Natural killer cell (primary cell): ENCODE measurements around the gene MAD1L1. TPM values are rescaled to one million over a fixed set of nuclear protein-coding genes. Genes with fewer than 3 reads are reported as not detected.

Experiments used
- ATAC-seq, 3 donors: fragments of 150-1000 bp in 2 of 3; fragments of 200-7000 bp in 1 of 3; cut with Tn5 transposase; 1 replicate in 1 of 3; 2 replicates in 2 of 3; pipeline ENCODE4 v1.10.0; 2021; ENCODE audit warnings: mild to moderate bottlenecking in 2 of 3, moderate library complexity in 2 of 3
- DNase-seq, 2 donors: peaks; one replicate each; pipeline versions ENCODE4 v3.0.0 to v3.0.0-alpha.2; 2013 to 2021; ENCODE audit warnings: mixed read lengths in 1 of 2
- H3K27ac ChIP-seq: one replicate; pipeline ENCODE4 v1.5.1; 2013; ENCODE audit warnings: mild to moderate bottlenecking, low read length
- H3K27me3 ChIP-seq: one replicate; pipeline ENCODE4 v1.6.1; 2013; ENCODE audit warnings: low read length; ENCODE audit not compliant: control insufficient read depth, insufficient read depth
- H3K36me3 ChIP-seq: one replicate; pipeline ENCODE4 v1.6.1; 2013; ENCODE audit warnings: low read length; ENCODE audit not compliant: control insufficient read depth, insufficient read depth
- H3K4me1 ChIP-seq: one replicate; pipeline ENCODE4 v1.6.1; 2013; ENCODE audit warnings: low read length; ENCODE audit not compliant: control insufficient read depth, insufficient read depth
- H3K4me3 ChIP-seq: one replicate; pipeline ENCODE4 v1.5.1; 2013; ENCODE audit warnings: low read length
- H3K9me3 ChIP-seq: one replicate; pipeline ENCODE4 v1.6.1; 2013; ENCODE audit warnings: low read length; ENCODE audit not compliant: control insufficient read depth, insufficient read depth
- H3K27ac Mint-ChIP-seq, 2 donors: one replicate each; pipeline ENCODE4 v1.8.0; 2022; ENCODE audit warnings: mild to moderate bottlenecking in 2 of 2, mixed read lengths in 2 of 2, moderate library complexity in 1 of 2
- H3K27me3 Mint-ChIP-seq, 2 donors: one replicate each; pipeline ENCODE4 v1.8.0; 2022; ENCODE audit warnings: low read depth in 2 of 2, mixed read lengths in 2 of 2
- H3K36me3 Mint-ChIP-seq: one replicate; pipeline ENCODE4 v1.8.0; 2022; ENCODE audit warnings: mixed read lengths
- H3K4me1 Mint-ChIP-seq, 2 donors: one replicate each; pipeline ENCODE4 v1.8.0; 2022; ENCODE audit warnings: mixed read lengths in 2 of 2
- H3K4me3 Mint-ChIP-seq: one replicate; pipeline ENCODE4 v1.8.0; 2022; ENCODE audit warnings: mild to moderate bottlenecking, moderate library complexity, mixed read lengths
- H3K9me3 Mint-ChIP-seq, 2 donors: one replicate each; pipeline ENCODE4 v1.8.0; 2022; ENCODE audit warnings: mixed read lengths in 2 of 2
- CTCF ChIP-seq: fragments of 200-600 bp; IDR thresholded peaks from one replicate; pipeline ENCODE4 v1.8.0; 2022; ENCODE audit warnings: antibody characterized with exemption
- WGBS: methylation state at CpG from one replicate; pipeline ENCODE4 v1.1.7; 2013; ENCODE audit warnings: missing lambda C conversion rate; ENCODE audit not compliant: insufficient coverage; 5-methylcytosine and 5-hydroxymethylcytosine counted together
- intact Hi-C: fragments of 100-400 bp; cut with micrococcal nuclease; formaldehyde crosslinking; loops from one replicate; pipeline ENCODE4 v1.14.2; 2022
- total RNA-seq, 4 donors: library from RNA; stranded (reverse); fragments of 120-200 nt in 1 of 4; gene quantifications; one replicate each; pipeline versions ENCODE4 v1.2.3 to v1.2.4, GENCODE V29; 2013 to 2022

The MAD1L1 gene
- total RNA-seq, 3 donors from 2014 or later (not counting 1 experiment from before 2014, with no cell fraction given) = 53.6 to 81.2 (median 77.4) TPM

- H3K4me3 Mint-ChIP-seq = no peak overlapping the region
- intact Hi-C loops = no loop called here
- peaks cover 48% of the 10 kb centered on the region for H3K4me1 ChIP-seq
Measured at GRCh38 chr7:2034291-2035201, 198.2 kb downstream of the MAD1L1 start.

GRCh38 chr7:2033586-2034135, 199.1 kb downstream of the MAD1L1 start:
- no peak for DNase-seq
- TF ChIP-seq CTCF = no peak
- Histone ChIP-seq H3K36me3 (no peaks in the 10 kb centered on the region), H3K27me3 (no peaks in the 10 kb centered on the region), H3K4me1 (peaks cover 41% of the 10 kb centered on the region), H3K4me3 (no peak overlapping the region), H3K9me3 (peaks cover 7% of the 10 kb centered on the region), H3K27ac (no peak overlapping the region)
- Mint-ChIP-seq H3K36me3 (peaks cover 11% of the 10 kb centered on the region), H3K9me3 (peaks cover 2 to 5% of the 10 kb centered on the region in 2 donors), H3K4me1 (peaks cover 50 to 64% of the 10 kb centered on the region in 2 donors), H3K27me3 (peaks cover 23 to 50% of the 10 kb centered on the region in 2 donors), H3K27ac (peak overlapping the region in 1 of 2 donors; percentile 29), H3K4me3 (no peak overlapping the region)
- 98% methylated on average over 11 of the region's 13 CpGs for WGBS
- intact Hi-C loops = no loop called here
- no peak for ATAC-seq

More at GRCh38 chr7:2034291-2035201, 198.2 kb downstream of the MAD1L1 start:
- no peak for DNase-seq
- Mint-ChIP-seq H3K9me3 (peaks cover 0 to 1% of the 10 kb centered on the region in 2 donors), H3K27ac (no peak overlapping the region), H3K36me3 (peaks cover 2% of the 10 kb centered on the region), H3K27me3 (peaks cover 23 to 44% of the 10 kb centered on the region in 2 donors), H3K4me1 (peaks cover 48 to 64% of the 10 kb centered on the region in 2 donors)
- H3K9me3 ChIP-seq = no peaks in the 10 kb centered on the region
- ATAC-seq = no peak
- WGBS = 92% methylated on average over 20 of the region's 20 CpGs
- H3K4me3 ChIP-seq = no peak overlapping the region
- H3K36me3 ChIP-seq = no peaks in the 10 kb centered on the region
- no peak for TF ChIP-seq CTCF
- peaks cover 3% of the 10 kb centered on the region for H3K27me3 ChIP-seq
- H3K27ac ChIP-seq = no peak overlapping the region

GRCh38 chr7:2032876-2033407, 199.8 kb downstream of the MAD1L1 start:
- Histone ChIP-seq H3K4me3 (no peak overlapping the region), H3K27me3 (no peaks in the 10 kb centered on the region), H3K36me3 (no peaks in the 10 kb centered on the region), H3K27ac (no peak overlapping the region), H3K4me1 (peaks cover 36% of the 10 kb centered on the region), H3K9me3 (peaks cover 11% of the 10 kb centered on the region)
- peaks cover 6 to 8% of the 10 kb centered on the region in 2 donors for H3K9me3 Mint-ChIP-seq
- peaks cover 52 to 60% of the 10 kb centered on the region in 2 donors for H3K4me1 Mint-ChIP-seq
- no peak for ATAC-seq
- H3K36me3 Mint-ChIP-seq = peaks cover 16% of the 10 kb centered on the region
- TF ChIP-seq CTCF = no peak
- H3K27me3 Mint-ChIP-seq = peaks cover 23 to 53% of the 10 kb centered on the region in 2 donors
- WGBS = 94% methylated on average over 19 of the region's 19 CpGs
- no peak overlapping the region for H3K4me3 Mint-ChIP-seq
- intact Hi-C loops = no loop called here
- peak overlapping the region in 1 of 2 donors; percentile 29 for H3K27ac Mint-ChIP-seq
- DNase-seq = no peak
